HG03097 (cell line): Measurements from ENCODE around the gene PLA2G2F.
"Not testable (repeated sequence)": the region's sequence is repeated elsewhere in the genome, so short reads cannot be mapped to it uniquely, and the experiment has no call there.

Source experiments
- ATAC-seq: cut with Tn5 transposase; IDR thresholded peaks from one replicate; pipeline ENCODE4 v1.9.1; 2021; ENCODE audit not compliant: unreplicated experiment, low FRiP score

PLA2G2F gene

DNA sequence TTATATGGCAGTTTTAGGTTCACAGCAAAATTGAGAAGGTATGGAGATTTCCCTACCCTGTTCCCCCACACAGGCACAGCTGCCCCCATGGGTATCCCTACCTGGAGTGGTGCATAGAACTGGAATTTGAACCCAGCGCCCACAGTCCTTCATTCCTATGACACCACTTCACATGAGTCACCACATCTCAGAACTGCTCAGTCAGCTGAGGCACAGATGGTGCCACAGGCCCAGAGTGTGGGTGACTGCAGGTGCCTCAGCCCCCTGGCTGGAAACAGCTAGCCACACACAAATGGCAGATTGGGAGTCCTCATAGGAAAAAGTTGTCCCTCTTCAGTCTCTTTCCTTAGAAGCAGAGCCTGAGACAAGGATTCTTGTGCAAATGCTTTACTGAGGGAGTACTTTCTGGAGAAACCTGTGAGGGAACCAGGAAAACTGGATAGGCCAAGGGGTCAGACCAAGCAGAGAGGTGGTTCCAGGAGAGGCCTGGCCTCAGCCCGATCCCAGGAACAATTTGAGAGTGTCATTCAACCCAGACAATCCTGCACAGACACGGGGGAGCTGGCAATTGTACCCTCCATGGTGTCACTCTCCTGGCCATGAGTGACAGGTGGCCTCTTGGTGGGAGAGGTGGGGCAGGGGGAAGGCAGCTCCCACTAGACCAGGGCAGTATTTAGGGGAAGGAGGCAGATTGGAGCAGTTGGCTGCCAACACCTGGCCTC is 26.7 kb upstream of the PLA2G2F start:
- no peak for ATAC-seq

DNA sequence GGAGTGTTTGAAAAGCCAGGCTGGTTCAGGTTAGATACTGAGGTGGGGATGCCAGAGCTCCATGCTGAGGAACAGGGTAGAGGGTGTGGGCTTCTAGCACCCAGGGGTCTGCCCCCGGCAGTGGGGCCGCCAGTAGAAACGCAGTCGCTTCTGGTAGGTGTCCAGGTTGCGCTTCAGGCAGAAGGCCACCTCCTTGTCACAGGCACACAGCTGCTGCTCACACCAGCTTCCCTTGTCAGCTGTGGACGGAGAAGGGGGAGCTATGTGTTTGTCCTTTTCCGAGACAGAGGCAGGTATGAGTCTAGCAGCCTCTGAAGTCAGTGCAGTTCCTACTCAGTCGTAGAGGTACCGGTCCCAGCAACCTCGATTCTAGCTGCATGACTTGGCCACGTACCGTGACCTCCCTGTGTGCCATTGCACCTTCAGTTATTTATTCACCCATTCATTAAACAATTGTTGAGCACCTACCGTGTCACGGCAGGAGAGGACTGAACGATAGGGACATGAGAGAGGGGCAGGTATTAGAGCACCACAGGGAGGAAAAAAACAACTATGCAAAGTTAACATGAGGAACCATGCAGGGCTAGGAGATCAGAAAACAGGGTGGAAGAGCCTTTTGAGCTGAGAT is 25.0 kb upstream of the PLA2G2F start:
- ATAC-seq: no peak

DNA sequence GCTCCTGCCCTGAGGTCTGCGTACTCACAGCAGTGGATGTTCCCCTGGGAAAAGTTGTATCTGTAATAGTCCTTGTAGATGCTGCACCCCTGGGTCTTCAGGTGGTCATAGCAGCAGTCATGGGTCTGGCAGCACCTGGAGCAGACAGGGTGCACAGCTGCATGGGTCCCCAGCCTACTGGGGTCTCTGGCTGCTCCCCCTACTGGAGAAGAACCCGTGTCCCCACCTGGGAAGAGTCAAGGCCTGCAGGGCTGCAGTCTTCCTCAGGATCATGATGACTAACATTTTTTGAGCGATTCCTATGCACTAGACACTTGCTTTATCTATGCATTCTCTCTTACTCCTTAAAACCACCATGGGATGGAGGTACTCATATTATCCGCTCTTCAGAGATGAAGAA is 23.6 kb upstream of the PLA2G2F start:
- ATAC-seq: no peak

DNA sequence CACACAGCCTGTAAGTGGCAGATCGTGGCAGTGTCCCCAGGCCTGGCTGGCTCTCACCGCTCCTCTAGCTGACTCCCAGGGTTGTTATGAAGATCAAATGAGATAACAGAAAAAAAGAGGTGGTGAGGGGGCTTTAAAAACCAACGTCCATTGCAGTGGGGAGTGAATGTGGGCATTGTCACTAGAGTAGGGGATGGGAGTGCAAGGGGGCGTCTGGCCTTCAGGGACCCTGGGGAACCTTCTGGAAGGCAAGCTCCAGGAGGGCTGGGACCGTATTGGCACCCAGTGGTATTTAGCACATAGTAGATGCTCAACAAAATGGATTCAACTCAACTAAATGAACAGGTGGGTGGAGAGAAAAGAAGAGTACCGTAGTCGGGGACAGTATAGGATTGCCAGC is 23.2 kb upstream of the PLA2G2F start:
- no peak for ATAC-seq

DNA sequence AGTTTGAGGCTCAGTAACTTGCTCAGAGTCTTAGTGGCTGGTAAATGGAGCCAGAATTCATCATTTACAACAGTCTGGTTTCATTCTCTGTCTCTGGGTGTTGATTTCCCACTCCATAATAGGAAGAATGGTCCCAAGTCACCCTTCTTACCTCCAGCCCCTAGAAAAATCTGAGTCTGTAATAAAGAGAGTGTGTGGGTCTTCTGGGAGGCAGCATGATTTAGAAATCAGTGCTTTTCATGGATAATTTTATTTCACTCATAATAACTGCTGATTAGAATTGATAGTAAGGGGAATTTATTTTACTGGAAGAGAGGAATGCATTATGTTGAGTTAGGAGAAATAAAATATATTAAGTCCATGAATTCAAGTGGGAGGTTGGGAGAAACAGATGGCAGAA is 21.9 kb upstream of the PLA2G2F start:
- no peak for ATAC-seq

DNA sequence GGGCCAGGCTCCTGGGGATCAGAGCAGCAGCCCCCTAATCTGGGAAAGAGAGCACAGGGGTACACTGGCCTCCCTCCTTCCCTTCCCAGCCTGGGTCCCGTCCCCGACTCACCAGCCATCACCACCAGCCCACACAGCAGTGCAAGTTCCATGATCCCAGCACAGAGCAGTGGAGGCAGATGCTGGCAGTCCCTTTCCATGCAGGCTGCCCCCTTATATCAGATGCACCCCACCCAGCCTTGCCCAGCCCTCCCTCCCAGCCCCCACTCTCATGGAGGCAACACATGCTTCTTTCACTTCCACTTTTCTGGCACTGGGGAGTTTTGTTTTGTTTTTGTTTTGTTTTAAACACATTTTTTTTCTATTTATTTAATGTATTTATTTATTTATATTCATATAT is 19.8 kb upstream of the PLA2G2F start, which contains the start of gene PLA2G2D:
PLA2G2D (minus strand) TSS at position 190 of the 400 bp plus-strand sequence; CDS start at position 152, 38 bp downstream.
- ATAC-seq: no peak

DNA sequence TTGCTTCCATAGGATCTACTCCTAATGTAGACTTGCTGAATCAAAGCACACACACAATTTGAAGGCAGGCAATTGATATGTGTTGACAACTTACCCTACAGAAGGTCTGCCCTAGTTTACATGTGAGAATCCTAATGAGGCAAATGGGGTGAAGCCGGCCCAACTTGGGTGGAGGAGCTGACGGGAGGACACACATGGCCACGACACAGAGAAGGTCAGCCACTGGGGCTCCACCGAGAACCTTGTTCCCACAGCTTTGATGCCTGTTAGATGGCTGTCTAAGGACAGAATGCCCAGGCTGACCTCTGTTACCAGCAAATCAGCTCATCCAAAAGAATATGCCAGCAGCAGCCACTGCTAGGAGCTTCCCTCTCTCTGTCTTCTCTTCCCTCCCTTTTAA is 18.3 kb upstream of the PLA2G2F start:
- ATAC-seq: no peak

DNA sequence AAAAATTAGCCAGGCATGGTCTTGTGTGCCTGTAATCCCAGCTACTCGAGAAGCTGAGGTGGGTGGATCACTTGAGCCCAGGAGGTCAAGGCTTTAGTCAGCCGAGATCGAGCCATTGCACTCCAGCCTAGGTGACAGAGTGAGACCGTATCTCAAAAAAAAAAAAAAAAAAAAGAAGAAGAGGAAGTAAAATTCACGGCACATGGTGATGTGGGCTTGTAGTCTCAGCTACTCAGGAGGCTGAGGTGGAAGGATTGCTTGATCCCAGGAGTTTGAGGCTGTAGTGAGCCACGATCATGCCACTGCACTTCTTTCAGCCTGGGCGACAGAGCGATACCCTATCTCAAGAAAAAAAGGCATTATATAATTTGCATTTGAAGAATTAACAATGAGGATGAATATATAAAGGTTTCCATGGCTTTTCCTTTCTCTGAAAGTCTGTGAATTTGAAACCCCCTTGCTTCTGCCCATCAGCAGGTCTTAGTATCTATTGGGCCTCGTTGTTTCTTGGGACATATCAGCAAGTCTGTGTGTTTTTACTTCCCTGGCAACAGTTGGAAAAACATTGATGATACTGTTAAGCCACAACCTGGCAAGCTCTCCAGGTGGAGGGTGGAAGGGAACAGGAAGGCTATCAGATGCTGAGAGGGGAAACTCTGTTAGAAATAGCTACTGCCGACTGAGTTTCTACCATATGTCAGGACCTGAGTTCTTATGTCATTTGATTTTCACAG is 15.2 kb upstream of the PLA2G2F start:
- no peak for ATAC-seq

DNA sequence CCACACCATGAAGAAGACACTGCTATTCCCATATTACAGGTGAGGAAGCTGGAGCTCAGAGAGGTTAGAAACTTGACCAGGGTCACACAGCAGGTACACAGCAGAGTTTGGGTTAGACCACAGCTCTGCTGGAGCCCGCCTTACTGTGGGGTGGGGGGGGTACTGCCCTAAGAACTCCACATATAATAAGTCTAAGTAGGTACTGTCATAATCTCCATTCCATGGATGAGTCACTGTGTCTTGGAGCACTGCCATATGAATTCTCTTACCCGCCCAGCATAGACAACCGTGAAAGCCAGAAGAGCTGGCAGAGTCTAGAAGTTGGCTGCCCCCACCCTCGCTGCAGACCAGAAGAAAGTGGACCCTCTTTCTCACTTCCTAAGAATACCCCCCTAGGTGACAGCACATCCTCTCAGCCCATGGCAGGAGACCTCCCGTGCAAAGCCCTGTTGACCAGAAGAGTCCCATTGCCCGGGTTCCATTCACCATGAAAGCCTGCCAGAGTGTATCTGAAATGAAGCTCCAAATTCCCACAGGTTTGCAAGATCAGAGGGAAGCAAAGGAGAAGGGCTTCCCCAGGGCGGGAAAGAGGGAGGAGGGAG is 14.6 kb upstream of the PLA2G2F start:
- ATAC-seq: no peak

DNA sequence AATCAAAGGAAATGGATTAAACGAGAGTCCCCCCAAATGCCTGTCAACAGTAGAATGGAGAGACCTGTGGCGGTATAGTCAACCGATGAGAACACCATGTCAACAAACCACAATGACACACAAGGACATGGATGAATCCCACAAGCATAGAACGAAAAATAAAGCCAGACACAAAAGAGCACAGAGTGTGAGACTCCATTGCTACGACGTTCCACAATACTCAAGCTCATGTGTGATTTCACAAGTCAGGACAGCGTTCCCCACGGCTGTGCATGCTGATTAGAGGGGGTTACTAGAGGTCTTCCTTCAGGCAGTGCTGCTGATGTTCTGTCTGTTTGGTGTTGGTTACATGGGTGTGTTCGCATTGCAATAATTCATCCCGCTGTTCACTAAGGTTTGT is 14.0 kb upstream of the PLA2G2F start:
- ATAC-seq: no peak

DNA sequence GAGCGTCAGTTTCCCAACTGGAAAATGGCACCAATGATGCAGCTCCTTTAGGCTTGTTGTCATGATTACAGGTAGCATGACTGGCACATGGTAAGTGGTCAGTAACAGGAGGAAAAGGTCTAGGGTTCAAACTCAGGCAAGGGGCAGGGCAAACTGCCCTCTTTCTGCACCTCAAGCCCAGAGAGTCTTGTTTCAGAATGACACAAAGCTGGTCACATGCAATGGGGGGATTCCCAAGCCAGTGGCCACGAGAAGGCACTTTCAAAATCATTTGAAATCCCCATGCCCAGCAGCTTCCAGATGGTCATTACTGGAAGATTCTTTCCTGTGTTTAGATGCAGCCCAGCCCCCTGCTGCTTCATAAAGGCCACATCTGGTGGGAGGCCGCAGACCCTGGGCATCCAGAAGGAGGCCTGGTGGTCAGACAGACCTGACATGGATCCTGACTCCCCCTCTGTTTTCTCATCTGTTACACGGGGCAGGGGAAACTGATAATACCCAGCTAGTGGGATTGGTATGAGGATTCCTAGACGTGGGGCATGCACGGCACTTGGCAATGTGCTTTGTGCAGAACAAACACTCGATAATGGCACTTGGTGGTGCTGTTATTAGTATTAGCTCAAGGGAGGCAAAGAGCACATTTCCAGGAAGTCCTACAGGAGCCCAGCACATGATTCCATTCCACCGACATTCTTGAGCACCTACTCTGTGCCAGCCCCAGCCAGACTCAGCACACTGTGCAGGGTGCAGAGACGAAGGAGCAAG is 12.9 kb upstream of the PLA2G2F start:
- ATAC-seq: no peak

DNA sequence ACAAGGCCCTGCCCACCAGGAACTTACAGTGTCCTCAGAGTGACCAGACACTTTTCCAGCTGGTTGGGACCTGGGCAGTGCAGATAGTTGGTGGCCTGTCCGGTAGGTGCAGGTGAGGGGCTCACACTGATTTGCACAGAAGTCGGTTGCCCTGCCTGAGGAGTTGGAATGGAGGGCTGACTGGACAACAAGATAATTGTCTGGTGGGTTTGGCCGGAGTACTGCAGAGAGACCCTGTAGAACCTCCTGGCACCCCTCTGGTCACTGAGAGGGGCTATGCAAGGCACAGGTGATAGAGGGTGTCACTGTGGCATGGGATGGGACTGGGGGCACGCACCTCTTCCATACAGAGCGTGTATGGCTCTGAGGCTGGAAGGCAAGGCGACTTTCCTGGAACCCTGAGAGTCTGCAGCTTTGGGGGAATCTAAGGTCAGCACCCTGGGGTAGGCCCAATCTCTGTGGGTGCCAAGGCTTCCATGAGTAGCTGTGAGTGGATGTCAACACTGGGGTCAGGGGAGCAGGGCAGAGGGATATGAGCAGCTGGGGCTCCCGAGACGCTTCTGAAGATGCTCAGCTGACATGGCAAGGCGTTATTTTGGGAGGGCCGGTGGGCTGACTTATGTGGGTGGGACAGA is 12.2 kb upstream of the PLA2G2F start:
- no peak for ATAC-seq

DNA sequence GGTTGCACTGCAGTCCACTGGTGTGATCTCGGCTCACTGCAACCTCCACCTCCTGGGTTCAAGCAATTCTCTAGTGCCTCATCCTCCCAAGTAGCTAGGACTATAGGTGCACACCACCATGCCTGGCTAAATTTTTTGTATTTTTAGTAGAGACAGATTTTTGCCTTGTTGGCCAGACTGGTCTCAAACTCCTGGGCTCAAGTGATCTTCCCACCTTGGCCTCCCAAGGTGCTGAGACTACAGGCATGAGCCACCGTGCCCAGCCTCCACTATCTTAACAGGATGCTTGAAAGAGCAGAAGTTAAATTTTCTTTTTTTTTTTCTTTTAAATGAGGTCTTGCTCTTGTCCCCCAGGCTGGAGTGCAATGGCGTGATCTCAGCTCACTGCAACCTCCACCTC is 8.6 kb upstream of the PLA2G2F start:
- not testable (repeated sequence) for ATAC-seq

DNA sequence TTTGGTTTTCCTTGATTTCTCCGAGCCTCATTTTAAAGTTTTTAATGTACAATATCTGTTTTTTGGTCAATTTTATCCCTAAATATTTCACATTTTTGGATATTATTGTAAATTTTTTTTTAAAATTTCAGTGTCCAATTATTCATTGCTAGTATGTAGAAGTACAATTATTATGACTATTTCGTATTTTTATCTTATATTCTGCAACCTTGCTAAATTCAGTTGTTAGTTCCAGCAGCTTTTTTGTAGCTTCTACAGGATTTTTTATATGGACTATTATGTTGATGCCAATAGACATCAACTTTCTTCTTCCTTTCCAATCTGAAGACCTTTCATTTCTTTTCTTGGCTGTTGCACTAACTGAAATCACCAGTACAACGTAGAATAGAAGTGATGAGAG is 4.1 kb upstream of the PLA2G2F start:
- no peak for ATAC-seq

DNA sequence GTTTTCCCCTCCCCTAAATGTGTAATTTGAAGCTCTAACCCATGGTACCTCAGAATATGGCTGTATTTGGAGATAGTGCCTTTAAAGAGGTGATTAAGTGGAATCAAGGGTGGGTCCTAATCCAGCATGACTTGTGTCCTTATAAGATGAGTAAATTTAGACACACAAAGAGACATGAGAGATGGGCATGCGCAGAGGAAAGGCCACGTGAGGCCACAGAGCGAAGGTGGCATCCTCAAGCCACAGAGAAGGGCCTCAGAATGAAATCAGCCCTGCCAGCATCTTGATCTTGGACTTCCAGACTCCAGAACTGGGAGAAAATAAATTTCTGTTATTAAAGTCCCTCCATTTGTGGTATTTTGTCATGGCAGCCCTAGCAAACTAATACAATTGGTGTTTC is 2.9 kb upstream of the PLA2G2F start:
- ATAC-seq: no peak

DNA sequence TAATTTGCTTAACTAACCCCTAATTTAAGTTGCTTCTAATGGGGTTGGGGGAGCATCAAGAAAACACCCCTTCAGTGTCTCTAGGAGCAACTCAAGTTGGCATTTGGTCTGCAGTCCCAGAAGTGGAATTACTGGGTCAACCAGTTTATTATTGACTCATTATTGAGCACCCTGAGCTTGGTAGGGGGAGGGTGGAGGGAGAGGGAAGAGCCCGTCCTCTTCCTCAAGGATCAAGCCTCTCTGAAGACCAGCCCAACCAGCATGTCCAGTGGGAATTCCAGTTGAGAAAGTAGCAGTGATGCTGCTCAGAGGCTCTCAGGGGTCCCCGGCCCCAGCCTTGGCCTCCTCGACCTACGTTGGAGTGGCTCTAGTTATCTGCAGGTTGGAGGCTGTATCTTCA is 2.1 kb upstream of the PLA2G2F start:
- ATAC-seq: no peak

DNA sequence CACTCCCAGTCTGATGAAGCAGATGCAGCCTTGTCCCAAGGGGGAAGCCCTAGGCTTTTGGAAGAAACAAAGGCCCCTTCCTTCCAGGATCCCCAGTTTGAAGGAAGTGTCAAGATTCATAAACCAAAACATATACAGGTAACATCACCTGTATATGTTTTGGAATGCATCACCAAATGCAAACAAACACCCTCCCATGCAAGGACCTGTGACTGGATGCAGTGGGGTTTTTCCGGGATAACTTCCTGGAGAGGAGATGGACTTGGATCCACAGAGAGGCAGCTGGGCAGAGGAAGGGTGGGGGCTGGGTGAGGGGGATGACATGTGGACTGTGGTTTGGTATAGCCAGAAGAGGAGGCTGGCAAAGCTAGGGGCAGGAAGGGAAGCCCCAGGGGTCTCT is 1.5 kb upstream of the PLA2G2F start:
- no peak for ATAC-seq

DNA sequence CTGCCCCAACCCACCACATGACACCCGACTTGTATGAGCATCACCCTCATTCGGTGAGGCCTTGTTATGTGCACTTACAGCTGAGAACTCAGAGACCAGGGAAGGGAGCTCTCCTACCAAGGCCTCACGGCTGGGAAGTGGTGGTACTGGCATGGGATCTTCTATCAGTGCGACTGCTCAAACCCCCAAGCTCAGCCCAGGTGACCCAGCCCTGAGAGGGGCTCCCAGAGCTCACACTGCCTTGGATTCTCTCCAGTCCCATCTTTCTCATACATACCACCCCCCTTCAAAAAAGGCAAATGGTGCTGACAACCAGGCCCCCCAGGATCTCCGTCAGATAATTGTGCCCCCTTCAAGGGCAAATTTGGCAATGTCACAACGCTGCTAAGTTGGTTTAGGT is 777 bp upstream of the PLA2G2F start:
- ATAC-seq: no peak

DNA sequence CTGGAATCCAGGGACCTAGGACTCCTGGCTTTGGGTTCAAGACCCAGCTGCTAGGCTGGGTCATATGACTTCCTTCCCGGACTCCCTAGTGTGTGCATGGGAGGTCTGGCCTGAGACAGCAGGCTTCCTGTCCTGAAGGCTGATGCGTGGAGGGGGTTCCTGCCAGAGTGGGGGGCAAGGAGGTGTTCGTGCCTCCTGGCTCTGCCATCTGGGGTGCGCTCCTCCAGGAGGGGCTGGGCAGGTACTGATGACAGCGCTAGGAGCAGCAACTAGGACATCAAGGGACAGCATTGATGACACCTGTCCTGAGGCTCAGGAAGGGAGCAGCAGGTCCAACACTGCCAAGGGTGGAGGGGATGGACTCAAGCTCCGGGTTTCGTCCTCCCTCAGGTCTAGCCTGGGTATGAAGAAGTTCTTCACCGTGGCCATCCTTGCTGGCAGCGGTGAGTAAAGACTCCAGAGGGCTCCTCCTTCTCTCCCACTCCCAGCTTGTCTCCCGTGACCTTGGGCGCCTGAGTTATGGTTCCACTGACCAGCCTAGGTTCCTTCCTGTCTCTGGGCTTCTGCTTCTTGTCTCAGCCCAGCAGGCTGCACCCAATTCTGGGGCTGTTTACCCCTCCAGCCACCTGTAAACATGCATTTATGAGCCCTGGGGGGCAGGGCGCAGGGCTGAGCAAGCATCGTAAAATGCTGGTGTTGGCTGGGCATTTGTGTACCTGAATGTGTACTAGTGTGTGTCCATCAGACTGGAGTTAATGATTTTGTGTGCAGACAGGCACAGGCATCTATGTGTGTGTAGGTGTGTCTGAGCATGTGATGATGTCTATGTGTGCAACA is 871 bp downstream of the PLA2G2F start:
- no peak for ATAC-seq
